Endothelial cell (in vitro differentiated cells): ENCODE results near the gene MSRB2. TPM values are rescaled to one million over a fixed set of nuclear protein-coding genes. Genes with fewer than 3 reads are reported as not detected.
"Not testable (repeated sequence)": the region's sequence is repeated elsewhere in the genome, so short reads cannot be mapped to it uniquely, and the experiment has no call there.

Experiments
- DNase-seq: peaks from one replicate; pipeline ENCODE4 v3.0.0; 2021; ENCODE audit warnings: low spot score
- H3K27ac Mint-ChIP-seq: one replicate; pipeline ENCODE4 v1.8.0; 2021; ENCODE audit warnings: mixed read lengths, inconsistent platforms; ENCODE audit not compliant: unreplicated experiment
- H3K27me3 Mint-ChIP-seq: one replicate; pipeline ENCODE4 v1.8.0; 2021; ENCODE audit warnings: mild to moderate bottlenecking, moderate library complexity, mixed read lengths, inconsistent platforms; ENCODE audit not compliant: unreplicated experiment
- H3K36me3 Mint-ChIP-seq: one replicate; pipeline ENCODE4 v1.8.0; 2021; ENCODE audit warnings: mild to moderate bottlenecking, low read depth, mixed read lengths, inconsistent platforms; ENCODE audit not compliant: unreplicated experiment
- H3K4me1 Mint-ChIP-seq: one replicate; pipeline ENCODE4 v1.8.0; 2021; ENCODE audit warnings: mild to moderate bottlenecking, mixed read lengths, inconsistent platforms; ENCODE audit not compliant: unreplicated experiment
- H3K4me3 Mint-ChIP-seq: one replicate; pipeline ENCODE4 v1.8.0; 2021; ENCODE audit warnings: mild to moderate bottlenecking, mixed read lengths, inconsistent platforms; ENCODE audit not compliant: unreplicated experiment
- H3K9me3 Mint-ChIP-seq: one replicate; pipeline ENCODE4 v1.8.0; 2021; ENCODE audit warnings: mixed read lengths, inconsistent platforms; ENCODE audit not compliant: unreplicated experiment
- total RNA-seq: library from RNA; stranded (reverse); fragmentation: NEBNext Ultra II Directional; extraction: Animal tissue kit (Norgen Biotek cat#: 25700); gene quantifications from one replicate; pipeline ENCODE4 v1.2.1, GENCODE V29; 2021; ENCODE audit not compliant: unreplicated experiment
- TF ChIP-seq, protein P1 (sequence below): fragments of 200-600 bp; sonication (generic); IDR thresholded peaks from one replicate; pipeline ENCODE4 v1.5.0; 2021; ENCODE audit warnings: antibody characterized with exemption; ENCODE audit not compliant: unreplicated experiment

The MSRB2 gene
- total RNA-seq, 1 donor from 2014 or later: 29.9 TPM

DNA sequence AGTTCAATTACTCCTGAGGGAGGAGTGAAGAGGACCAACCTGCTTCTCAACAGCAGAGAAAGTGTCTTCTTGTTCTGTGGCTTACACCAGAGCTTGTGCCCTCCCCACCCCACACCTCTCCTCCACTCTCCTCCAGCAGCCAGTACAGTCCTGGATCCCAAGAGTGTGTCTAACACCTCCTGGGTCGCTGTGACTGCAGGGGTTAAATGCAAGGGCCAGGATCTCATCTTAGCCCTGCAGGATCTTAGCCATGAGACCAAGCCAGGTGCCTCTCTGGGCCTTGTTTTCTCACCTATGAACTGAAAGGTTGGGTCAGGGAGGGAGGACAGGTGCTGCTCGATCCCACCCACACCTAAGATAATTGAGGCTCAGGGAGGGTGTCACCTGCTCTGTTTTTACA lies 34.5 kb upstream of the MSRB2 start:
- peaks cover 8% of the 10 kb centered on the region for H3K4me1 Mint-ChIP-seq
- no peak for DNase-seq
- H3K27ac Mint-ChIP-seq: no peak overlapping the region
- peaks cover 12% of the 10 kb centered on the region for H3K36me3 Mint-ChIP-seq
- no peaks in the 10 kb centered on the region for H3K9me3 Mint-ChIP-seq
- no peak overlapping the region for H3K4me3 Mint-ChIP-seq
- H3K27me3 Mint-ChIP-seq: peaks cover 2% of the 10 kb centered on the region
- TF ChIP-seq, protein P1, sequence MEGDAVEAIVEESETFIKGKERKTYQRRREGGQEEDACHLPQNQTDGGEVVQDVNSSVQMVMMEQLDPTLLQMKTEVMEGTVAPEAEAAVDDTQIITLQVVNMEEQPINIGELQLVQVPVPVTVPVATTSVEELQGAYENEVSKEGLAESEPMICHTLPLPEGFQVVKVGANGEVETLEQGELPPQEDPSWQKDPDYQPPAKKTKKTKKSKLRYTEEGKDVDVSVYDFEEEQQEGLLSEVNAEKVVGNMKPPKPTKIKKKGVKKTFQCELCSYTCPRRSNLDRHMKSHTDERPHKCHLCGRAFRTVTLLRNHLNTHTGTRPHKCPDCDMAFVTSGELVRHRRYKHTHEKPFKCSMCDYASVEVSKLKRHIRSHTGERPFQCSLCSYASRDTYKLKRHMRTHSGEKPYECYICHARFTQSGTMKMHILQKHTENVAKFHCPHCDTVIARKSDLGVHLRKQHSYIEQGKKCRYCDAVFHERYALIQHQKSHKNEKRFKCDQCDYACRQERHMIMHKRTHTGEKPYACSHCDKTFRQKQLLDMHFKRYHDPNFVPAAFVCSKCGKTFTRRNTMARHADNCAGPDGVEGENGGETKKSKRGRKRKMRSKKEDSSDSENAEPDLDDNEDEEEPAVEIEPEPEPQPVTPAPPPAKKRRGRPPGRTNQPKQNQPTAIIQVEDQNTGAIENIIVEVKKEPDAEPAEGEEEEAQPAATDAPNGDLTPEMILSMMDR: no peak

DNA sequence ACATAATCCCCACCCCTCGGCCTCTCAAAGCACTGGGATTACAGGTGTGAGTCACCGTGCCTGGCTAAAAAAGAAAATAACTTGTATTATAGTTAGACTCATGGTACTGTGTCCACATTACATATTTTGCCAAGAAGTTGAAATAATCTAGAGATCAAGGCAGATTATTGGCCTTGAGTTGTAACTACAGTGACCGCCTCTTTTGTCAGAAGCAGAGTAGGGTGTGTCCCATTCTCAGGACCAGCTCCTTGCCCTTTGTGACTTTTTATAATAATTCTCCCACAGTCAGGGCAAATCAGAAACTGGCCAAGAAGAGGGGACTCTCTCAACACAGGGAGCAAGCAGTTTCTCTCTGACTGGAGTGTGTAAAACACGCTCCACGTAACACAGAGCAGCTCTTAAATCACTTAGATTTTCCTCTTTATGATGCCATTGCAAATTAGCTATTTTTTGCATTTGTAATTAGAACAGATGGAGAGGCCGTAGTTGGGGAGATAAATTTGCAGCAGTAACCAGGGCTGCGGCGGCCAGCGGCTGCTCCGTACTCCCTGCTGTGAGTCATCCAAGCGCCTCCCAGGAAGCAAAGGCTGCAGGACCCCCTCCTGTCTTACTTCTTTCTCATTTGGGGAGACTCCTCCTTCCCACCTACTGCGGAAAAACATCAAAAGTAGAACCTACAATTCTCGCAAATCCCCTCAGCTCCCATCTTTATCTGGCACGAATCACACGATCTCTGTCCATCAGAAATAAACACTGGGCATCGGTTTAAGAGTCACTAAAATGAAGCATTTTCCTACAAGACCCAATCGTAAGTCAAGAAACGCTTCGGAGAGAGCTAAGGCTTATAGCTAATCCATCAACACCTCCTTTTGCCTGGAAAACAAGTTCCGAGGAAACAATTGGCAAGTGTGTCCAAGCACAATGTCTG lies 32.1 kb upstream of the MSRB2 start:
- Mint-ChIP-seq H3K9me3 (no peaks in the 10 kb centered on the region), H3K27ac (no peak overlapping the region), H3K4me1 (peaks cover 6% of the 10 kb centered on the region), H3K27me3 (peaks cover 2% of the 10 kb centered on the region), H3K4me3 (no peak overlapping the region), H3K36me3 (peaks cover 12% of the 10 kb centered on the region)
- no peak for DNase-seq
- TF ChIP-seq, protein P1: no peak

DNA sequence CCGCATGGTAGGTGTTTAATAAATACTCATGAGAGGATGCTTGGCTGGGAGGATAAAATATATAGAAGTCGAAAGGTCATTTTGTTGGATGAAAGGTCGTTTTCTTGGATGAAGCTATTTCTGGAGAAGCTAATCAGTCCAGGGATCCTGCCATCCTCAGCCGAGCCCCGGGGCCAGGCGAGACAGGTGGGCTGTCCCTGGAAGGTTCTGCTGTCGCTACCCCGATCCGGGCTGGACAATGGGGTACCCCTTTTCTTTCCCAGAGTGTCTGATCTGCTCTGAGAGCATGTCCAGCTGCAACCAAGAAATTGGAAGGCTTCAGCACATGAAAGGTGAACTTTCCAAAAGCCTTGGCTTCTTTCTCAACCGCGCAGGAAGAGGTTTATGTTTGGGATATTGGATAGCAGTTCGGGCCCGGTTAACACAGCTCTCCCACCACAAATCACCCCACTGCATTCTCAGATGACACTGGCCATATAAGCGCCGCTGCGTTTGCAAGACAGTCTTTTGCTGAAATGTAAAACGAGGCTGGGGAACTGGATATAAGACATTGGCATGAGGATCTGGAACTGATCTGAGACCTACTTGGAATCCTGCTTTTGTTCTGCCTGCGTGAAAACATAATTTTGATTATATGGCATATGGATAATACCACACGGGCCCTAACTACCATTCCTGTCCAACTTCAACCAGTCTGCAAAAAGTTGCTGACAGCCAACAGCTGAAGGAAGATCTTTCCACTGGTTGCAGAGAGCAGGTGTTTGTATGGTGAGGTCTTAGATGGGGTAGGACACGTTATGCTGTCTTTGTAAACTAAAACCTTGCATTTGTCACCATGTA lies 31.2 kb upstream of the MSRB2 start:
- Mint-ChIP-seq H3K4me3 (no peak overlapping the region), H3K4me1 (peaks cover 8% of the 10 kb centered on the region), H3K27me3 (peaks cover 2% of the 10 kb centered on the region), H3K27ac (no peak overlapping the region), H3K9me3 (no peaks in the 10 kb centered on the region), H3K36me3 (peaks cover 12% of the 10 kb centered on the region)
- TF ChIP-seq, protein P1: no peak
- no peak for DNase-seq

DNA sequence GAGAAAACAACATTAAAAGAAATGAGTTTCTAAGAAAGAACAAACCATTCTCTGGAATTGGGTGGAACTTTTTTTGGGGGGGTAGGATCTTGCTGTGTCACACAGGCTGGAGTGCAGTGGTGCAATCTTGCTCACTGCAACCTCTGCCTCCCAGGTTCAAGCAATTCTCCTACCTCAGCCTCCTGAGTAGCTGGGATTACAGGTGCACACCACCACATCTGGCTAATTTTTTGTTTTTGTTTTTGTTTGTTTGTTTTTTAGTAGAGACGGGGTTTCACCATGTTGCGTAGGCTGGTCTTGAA lies 30.6 kb upstream of the MSRB2 start:
- peaks cover 12% of the 10 kb centered on the region for H3K36me3 Mint-ChIP-seq
- not testable (repeated sequence) for H3K9me3 Mint-ChIP-seq, H3K4me3 Mint-ChIP-seq, H3K27me3 Mint-ChIP-seq, H3K4me1 Mint-ChIP-seq, DNase-seq, H3K27ac Mint-ChIP-seq

DNA sequence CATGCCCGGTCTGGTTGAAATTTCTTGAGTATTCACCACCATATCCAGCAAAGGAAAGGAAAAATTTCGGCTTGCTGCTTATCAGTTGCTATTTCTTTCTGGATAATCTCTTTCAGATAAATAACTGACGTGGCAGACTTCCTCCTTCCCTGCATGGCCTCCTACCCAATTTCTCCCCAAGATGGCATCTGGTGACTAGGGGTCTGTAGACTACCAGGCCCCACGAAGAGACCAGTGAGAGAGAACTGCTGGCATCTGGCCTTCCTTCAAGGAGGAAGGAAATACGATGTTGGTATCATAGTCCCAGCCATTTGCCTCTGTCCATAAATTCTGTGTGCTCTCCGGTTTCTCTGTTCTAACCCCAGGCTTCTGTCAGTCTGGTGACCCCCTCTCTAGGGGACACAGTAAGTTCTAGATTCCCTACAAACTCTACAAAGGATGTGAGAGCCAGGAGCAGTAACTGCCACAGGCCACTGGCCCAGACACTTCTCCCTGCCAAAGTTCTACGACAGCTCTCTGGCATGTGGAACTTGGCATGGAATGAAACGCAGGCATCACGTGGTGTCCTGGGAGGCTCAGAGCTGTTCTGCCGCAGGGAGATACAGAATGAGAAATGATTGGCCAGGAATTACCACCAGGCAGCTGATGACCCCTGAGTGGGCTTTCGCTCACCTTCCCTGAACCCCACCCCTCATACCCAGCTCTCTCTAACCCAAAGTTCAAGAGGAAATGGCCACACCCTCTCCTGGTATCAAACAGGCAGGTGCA lies 30.0 kb upstream of the MSRB2 start:
- Mint-ChIP-seq H3K36me3 (peaks cover 6% of the 10 kb centered on the region), H3K9me3 (no peaks in the 10 kb centered on the region), H3K4me3 (no peak overlapping the region), H3K4me1 (peaks cover 8% of the 10 kb centered on the region), H3K27ac (no peak overlapping the region), H3K27me3 (peaks cover 2% of the 10 kb centered on the region)
- DNase-seq: no peak
- TF ChIP-seq, protein P1: no peak
